HCT116 (cell line): ENCODE data around the gene SLC4A7. TPM values are rescaled to one million over a fixed set of nuclear protein-coding genes. Genes with fewer than 3 reads are reported as not detected.
A peak's percentile ranks its signal among the peaks of the same experiment; 100 is the strongest.

Experiments
- ATAC-seq: fragments of 200-7000 bp; cut with Tn5 transposase; 2 replicates; pipeline ENCODE4 v1.9.1; 2020; ENCODE audit warnings: mild to moderate bottlenecking, moderate library complexity
- BruUV-seq: library from RNA; stranded (reverse); fragments of 400-500 nt; replicated peaks from 2 replicates; lab custom pipeline; 2021; lab: Mats Ljungman, UMichigan
- CTCF ChIA-PET: fragments of 300-600 bp; sonication (Branson Sonifier 250); formaldehyde crosslinking; loops from one replicate; lab custom pipeline; 2021; ENCODE audit warnings: antibody characterized with exemption; lab: Charles Lee
- POLR2A ChIA-PET: fragments of 300-600, 350-600 bp; sonication (Branson Sonifier 250); formaldehyde crosslinking; loops from one replicate; lab custom pipeline; 2021; ENCODE audit warnings: antibody characterized with exemption; lab: Charles Lee
- RAD21 ChIA-PET, 2 experiments: fragments of 300-600 bp; sonication (Branson Sonifier 250); formaldehyde crosslinking; loops; one replicate each; lab custom pipeline; 2023; ENCODE audit warnings: low total read pairs in 2 of 2; ENCODE audit not compliant: uncharacterized antibody in 2 of 2, unreplicated experiment in 2 of 2, low non-redundant PET in 1 of 2; lab: Charles Lee
- DNase-seq: peaks from one replicate; pipeline ENCODE4 v3.0.0-alpha.2; 2010; ENCODE audit warnings: low read depth, low spot score
- H2AFZ ChIP-seq: fragments of 200-600 bp; shearing (Covaris generic), sonication (generic); 2 replicates; pipeline ENCODE4 v1.6.1; 2017; ENCODE audit warnings: low read depth, mixed run types, mixed read lengths, antibody characterized with exemption, low read length; ENCODE audit not compliant: poor library complexity, severe bottlenecking
- H3K27ac ChIP-seq: 2 replicates; pipeline ENCODE4 v1.5.1; 2012; ENCODE audit warnings: low read depth, low read length
- H3K27me3 ChIP-seq: fragments of 200-600 bp; sonication (generic); 2 replicates; pipeline ENCODE4 v1.6.1; 2016; ENCODE audit warnings: mixed run types, low read length, mixed read lengths; ENCODE audit not compliant: insufficient read depth
- H3K36me3 ChIP-seq, 2 experiments: fragments of 200-500 bp in 1 of 2; fragments of 200-600 bp in 1 of 2; sonication (Bioruptor generic) in 1 of 2; sonication (generic) in 1 of 2; 2 replicates each; pipeline versions ENCODE4 v1.5.1 to v1.6.1; 2014 to 2016; ENCODE audit warnings: low read length in 2 of 2, inconsistent platforms in 1 of 2, mixed read lengths in 1 of 2, mixed run types in 1 of 2; ENCODE audit not compliant: insufficient read depth in 2 of 2, control insufficient read depth in 1 of 2
- H3K4me1 ChIP-seq, 2 experiments: fragments of 200-600 bp in 1 of 2; sonication (generic) in 1 of 2; 2 replicates each; pipeline versions ENCODE4 v1.5.1 to v1.6.1; 2012 to 2017; ENCODE audit warnings: low read length in 2 of 2, inconsistent platforms in 1 of 2, mild to moderate bottlenecking in 1 of 2, mixed read lengths in 1 of 2, mixed run types in 1 of 2, moderate library complexity in 1 of 2; ENCODE audit not compliant: insufficient read depth in 2 of 2, control insufficient read depth in 1 of 2
- H3K4me2 ChIP-seq: fragments of 200-600 bp; sonication (generic); 2 replicates; pipeline ENCODE4 v1.6.1; 2017; ENCODE audit warnings: mixed run types, low read length, mixed read lengths
- H3K4me3 ChIP-seq, 2 experiments: fragments of 200-600 bp in 1 of 2; sonication (generic) in 1 of 2; replicated peaks in 1 of 2; 2 replicates each; pipeline ENCODE4 v1.5.1; 2011 to 2016; ENCODE audit warnings: low read length in 2 of 2, control low read depth in 1 of 2, low read depth in 1 of 2, mild to moderate bottlenecking in 1 of 2, mixed read lengths in 1 of 2, mixed run types in 1 of 2
- H3K79me2 ChIP-seq: fragments of 200-600 bp; sonication (generic); 2 replicates; pipeline ENCODE4 v1.6.1; 2017; ENCODE audit warnings: mild to moderate bottlenecking, mixed run types, low read length, moderate library complexity, mixed read lengths; ENCODE audit not compliant: insufficient read depth
- H3K9ac ChIP-seq: fragments of 200-600 bp; sonication (generic); 2 replicates; pipeline ENCODE4 v1.6.1; 2016; ENCODE audit warnings: low read length, mixed read lengths
- H3K9me2 ChIP-seq: fragments of 200-600 bp; sonication (generic), shearing (Covaris generic); 2 replicates; pipeline ENCODE4 v1.6.1; 2017; ENCODE audit warnings: mixed run types, mild to moderate bottlenecking, moderate library complexity; ENCODE audit not compliant: insufficient read depth
- H3K9me3 ChIP-seq, 2 experiments: fragments of 200-500 bp in 1 of 2; fragments of 200-600 bp in 1 of 2; sonication (Bioruptor generic) in 1 of 2; sonication (generic) in 1 of 2; 2 replicates each; pipeline ENCODE4 v1.6.1; 2014 to 2017; ENCODE audit warnings: low read length in 2 of 2, mixed read lengths in 2 of 2, inconsistent platforms in 1 of 2, low read depth in 1 of 2, mild to moderate bottlenecking in 1 of 2, mixed run types in 1 of 2, moderate library complexity in 1 of 2; ENCODE audit not compliant: control insufficient read depth in 1 of 2, insufficient read depth in 1 of 2
- H4K20me1 ChIP-seq: fragments of 200-600 bp; sonication (generic), shearing (Covaris generic); 2 replicates; pipeline ENCODE4 v1.6.1; 2017; ENCODE audit warnings: mixed run types, mild to moderate bottlenecking, moderate library complexity; ENCODE audit not compliant: insufficient read depth
- CEBPB ChIP-seq: IDR thresholded peaks from 2 replicates; pipeline ENCODE4 v1.6.1; 2012; ENCODE audit warnings: low read depth
- ELF1 ChIP-seq: IDR thresholded peaks from 2 replicates; pipeline ENCODE4 v1.6.1; 2012; ENCODE audit warnings: low read depth, borderline replicate concordance
- EZH2phosphoT487 ChIP-seq: fragments of 200-600 bp; IDR thresholded peaks from 2 replicates; pipeline ENCODE4 v1.6.1; 2018; ENCODE audit warnings: antibody characterized with exemption, borderline replicate concordance
- FOSL1 ChIP-seq: IDR thresholded peaks from 2 replicates; pipeline ENCODE4 v1.6.1; 2012; ENCODE audit warnings: low read depth
- MAX ChIP-seq: IDR thresholded peaks from 2 replicates; pipeline ENCODE4 v1.6.1; 2012
- POLR2A ChIP-seq: IDR thresholded peaks from 2 replicates; pipeline ENCODE4 v1.7.0; 2011; ENCODE audit warnings: borderline replicate concordance; ENCODE audit not compliant: insufficient read depth, insufficient read length; ENCODE audit errors: extremely low read depth
- POLR2AphosphoS5 ChIP-seq: IDR thresholded peaks from 2 replicates; pipeline ENCODE4 v1.6.1; 2011; ENCODE audit warnings: mild to moderate bottlenecking, low read depth, low read length, moderate library complexity
- SP1 ChIP-seq: IDR thresholded peaks from 2 replicates; pipeline ENCODE4 v1.6.1; 2012; ENCODE audit warnings: low read depth
- TCF7L2 ChIP-seq: IDR thresholded peaks from 2 replicates; pipeline ENCODE4 v1.7.0; 2011; ENCODE audit warnings: borderline replicate concordance, inconsistent platforms; ENCODE audit not compliant: insufficient read depth, insufficient read length; ENCODE audit errors: extremely low read depth
- YY1 ChIP-seq: IDR thresholded peaks from 2 replicates; pipeline ENCODE4 v1.6.1; 2011; ENCODE audit warnings: low read length, low read depth, moderate library complexity, mild to moderate bottlenecking; ENCODE audit not compliant: insufficient replicate concordance; ENCODE audit errors: extremely low read depth
- ZBTB33 ChIP-seq: IDR thresholded peaks from 2 replicates; pipeline ENCODE4 v1.6.1; 2011; ENCODE audit warnings: mild to moderate bottlenecking, low read length, moderate library complexity; ENCODE audit not compliant: insufficient replicate concordance; ENCODE audit errors: extremely low read depth
- ZFX ChIP-seq: fragments of 450-650 bp; IDR thresholded peaks from 2 replicates; pipeline ENCODE4 v1.6.1; 2017
- ZNF274 ChIP-seq: fragments of 200-500 bp; sonication (Bioruptor generic); IDR thresholded peaks from 2 replicates; pipeline ENCODE4 v1.6.1; 2014; ENCODE audit warnings: mild to moderate bottlenecking, low read depth, low read length, inconsistent platforms
- intact Hi-C: fragments of 100-400 bp; cut with micrococcal nuclease; formaldehyde crosslinking; loops from 2 replicates; pipeline ENCODE4 v1.10.0; 2022
- total RNA-seq: library from RNA; stranded (reverse); gene quantifications from one replicate; pipeline ENCODE4 v1.2.1, GENCODE V29; 2021; ENCODE audit not compliant: unreplicated experiment
- TF ChIP-seq, protein P1 (sequence below), 3 experiments: fragments of 200-600 bp in 1 of 3; sonication (generic) in 1 of 3; IDR thresholded peaks in 2 of 3; conservative IDR thresholded peaks in 1 of 3; 2 replicates each; pipeline ENCODE4 v1.5.1; 2012 to 2017; ENCODE audit warnings: low read depth in 2 of 3, low read length in 2 of 3, antibody characterized with exemption in 1 of 3, borderline replicate concordance in 1 of 3, control low read depth in 1 of 3, mild to moderate bottlenecking in 1 of 3, mixed read lengths in 1 of 3, mixed run types in 1 of 3, moderate library complexity in 1 of 3; ENCODE audit not compliant: insufficient read depth in 1 of 3
- TF ChIP-seq, protein P2 (sequence below): IDR thresholded peaks from 2 replicates; pipeline ENCODE4 v1.6.1; 2012

SLC4A7 gene
- total RNA-seq, 1 experiment from 2014 or later: 37.6 TPM

GRCh38 chr3:27511724-27512422 lies 27.7 kb upstream of the SLC4A7 start:
- CTCF ChIA-PET: no interaction called here
- no peak for TF ChIP-seq FOSL1
- TF ChIP-seq ZBTB33: no peak
- TF ChIP-seq YY1: no peak
- TF ChIP-seq POLR2AphosphoS5: no peak
- TF ChIP-seq, protein P1, sequence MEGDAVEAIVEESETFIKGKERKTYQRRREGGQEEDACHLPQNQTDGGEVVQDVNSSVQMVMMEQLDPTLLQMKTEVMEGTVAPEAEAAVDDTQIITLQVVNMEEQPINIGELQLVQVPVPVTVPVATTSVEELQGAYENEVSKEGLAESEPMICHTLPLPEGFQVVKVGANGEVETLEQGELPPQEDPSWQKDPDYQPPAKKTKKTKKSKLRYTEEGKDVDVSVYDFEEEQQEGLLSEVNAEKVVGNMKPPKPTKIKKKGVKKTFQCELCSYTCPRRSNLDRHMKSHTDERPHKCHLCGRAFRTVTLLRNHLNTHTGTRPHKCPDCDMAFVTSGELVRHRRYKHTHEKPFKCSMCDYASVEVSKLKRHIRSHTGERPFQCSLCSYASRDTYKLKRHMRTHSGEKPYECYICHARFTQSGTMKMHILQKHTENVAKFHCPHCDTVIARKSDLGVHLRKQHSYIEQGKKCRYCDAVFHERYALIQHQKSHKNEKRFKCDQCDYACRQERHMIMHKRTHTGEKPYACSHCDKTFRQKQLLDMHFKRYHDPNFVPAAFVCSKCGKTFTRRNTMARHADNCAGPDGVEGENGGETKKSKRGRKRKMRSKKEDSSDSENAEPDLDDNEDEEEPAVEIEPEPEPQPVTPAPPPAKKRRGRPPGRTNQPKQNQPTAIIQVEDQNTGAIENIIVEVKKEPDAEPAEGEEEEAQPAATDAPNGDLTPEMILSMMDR (IDR thresholded peaks at IDR 0.05 in 2 of 3, conservative IDR thresholded peaks at IDR 0.05 in 1 of 3; ENCODE audit: borderline replicate concordance in 1 of 3, insufficient read depth in 1 of 3, low read depth in 2 of 3, low read length in 2 of 3): no peak
- no peak for TF ChIP-seq ELF1
- no peak for TF ChIP-seq EZH2phosphoT487
- TF ChIP-seq, protein P2, sequence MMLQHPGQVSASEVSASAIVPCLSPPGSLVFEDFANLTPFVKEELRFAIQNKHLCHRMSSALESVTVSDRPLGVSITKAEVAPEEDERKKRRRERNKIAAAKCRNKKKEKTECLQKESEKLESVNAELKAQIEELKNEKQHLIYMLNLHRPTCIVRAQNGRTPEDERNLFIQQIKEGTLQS: no peak
- no peak for TF ChIP-seq ZNF274
- no peak for TF ChIP-seq TCF7L2
- no peak for TF ChIP-seq SP1
- TF ChIP-seq POLR2A: no peak
- TF ChIP-seq CEBPB: no peak
- TF ChIP-seq ZFX: no peak
- TF ChIP-seq MAX: no peak
- TF ChIP-seq, all 23 proteins: peak for 0
- H4K20me1 ChIP-seq: no peaks in the 10 kb centered on the region
- no peak overlapping the region for H3K27ac ChIP-seq
- H3K4me2 ChIP-seq: no peak overlapping the region
- ChIA-PET RAD21 (no interaction called here), POLR2A (no interaction called here)
- peaks cover 11 to 15% of the 10 kb centered on the region in 2 experiments for H3K4me1 ChIP-seq
- no peaks in the 10 kb centered on the region for H3K9me2 ChIP-seq
- no peaks in the 10 kb centered on the region for H3K79me2 ChIP-seq
- no peaks in the 10 kb centered on the region for H3K36me3 ChIP-seq
- BruUV-seq: no TSS peak
- ATAC-seq (no peak), DNase-seq (no peak)
- intact Hi-C loops: no loop called here
- H3K9ac ChIP-seq: no peak overlapping the region
- peak overlapping the region; percentile 53 for H2AFZ ChIP-seq
- no peak overlapping the region for H3K4me3 ChIP-seq
- no peaks in the 10 kb centered on the region for H3K27me3 ChIP-seq
- no peaks in the 10 kb centered on the region for H3K9me3 ChIP-seq
